ENCODE results near the gene CEP55.

GRCh38 chr10:93463723-93464476, 32.5 kb upstream of the CEP55 start:
- TF ChIP-seq CEBPB (IDR thresholded peaks at IDR 0.05; ENCODE audit: low read depth, low read length): no peak; the same call in 1 of the 2 replicates
- TF ChIP-seq CTCF (IDR thresholded peaks at IDR 0.05; ENCODE audit: control extremely low read depth in 1 of 3, insufficient read depth in 1 of 3, low read depth in 1 of 3, low read length in 3 of 3): no peak
- no peak for TF ChIP-seq MAFK (IDR thresholded peaks at IDR 0.05; ENCODE audit: low read depth, low read length)
- TF ChIP-seq SIN3A (conservative IDR thresholded peaks at IDR 0.05 in 1 of 2, IDR thresholded peaks at IDR 0.05 in 1 of 2; ENCODE audit: low read depth in 1 of 2, low read length in 2 of 2): no peak
- no peak for TF ChIP-seq EP300 (IDR thresholded peaks at IDR 0.05; ENCODE audit: borderline replicate concordance in 1 of 2, low read depth in 2 of 2, low read length in 2 of 2)
- no peak for TF ChIP-seq ZNF274 (IDR thresholded peaks at IDR 0.05; ENCODE audit: borderline replicate concordance, extremely low read depth, low read length)

Data from H1 (cell line).